Astrocyte (in vitro differentiated cells and primary cell): Measurements from ENCODE around the gene ADAMTS6.

ENCODE experiments used
- EZH2 ChIP-seq: IDR thresholded peaks from 2 replicates; pipeline ENCODE4 v1.6.1; 2012; ENCODE audit warnings: mild to moderate bottlenecking, low read length, inconsistent platforms; ENCODE audit not compliant: insufficient read depth
- TF ChIP-seq, protein P1 (sequence below): IDR thresholded peaks from 2 replicates; pipeline ENCODE4 v1.5.1; 2011; ENCODE audit warnings: low read depth, mild to moderate bottlenecking, inconsistent platforms, low read length, moderate library complexity; ENCODE audit not compliant: insufficient read depth

DNA sequence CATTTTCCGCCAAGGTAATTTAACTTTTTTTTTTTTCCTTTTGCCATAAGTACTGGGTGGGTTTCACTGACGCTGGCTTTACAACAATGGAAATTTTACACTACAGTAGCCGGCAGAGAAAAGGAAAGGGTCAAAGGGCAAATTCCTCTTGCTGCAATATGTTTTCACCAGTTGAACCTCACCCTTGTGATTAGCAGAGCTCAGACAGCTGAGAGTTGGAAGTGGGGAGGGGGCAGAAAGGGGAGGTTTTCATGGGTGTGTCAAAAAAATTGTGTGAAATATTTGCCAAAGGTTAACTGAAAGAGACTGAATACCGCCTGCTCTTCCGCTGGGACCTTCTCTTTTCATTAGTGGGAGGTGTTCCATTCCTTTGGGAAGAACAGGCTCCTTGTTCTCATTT is 296.9 kb downstream of the ADAMTS6 start:
- TF ChIP-seq, protein P1, sequence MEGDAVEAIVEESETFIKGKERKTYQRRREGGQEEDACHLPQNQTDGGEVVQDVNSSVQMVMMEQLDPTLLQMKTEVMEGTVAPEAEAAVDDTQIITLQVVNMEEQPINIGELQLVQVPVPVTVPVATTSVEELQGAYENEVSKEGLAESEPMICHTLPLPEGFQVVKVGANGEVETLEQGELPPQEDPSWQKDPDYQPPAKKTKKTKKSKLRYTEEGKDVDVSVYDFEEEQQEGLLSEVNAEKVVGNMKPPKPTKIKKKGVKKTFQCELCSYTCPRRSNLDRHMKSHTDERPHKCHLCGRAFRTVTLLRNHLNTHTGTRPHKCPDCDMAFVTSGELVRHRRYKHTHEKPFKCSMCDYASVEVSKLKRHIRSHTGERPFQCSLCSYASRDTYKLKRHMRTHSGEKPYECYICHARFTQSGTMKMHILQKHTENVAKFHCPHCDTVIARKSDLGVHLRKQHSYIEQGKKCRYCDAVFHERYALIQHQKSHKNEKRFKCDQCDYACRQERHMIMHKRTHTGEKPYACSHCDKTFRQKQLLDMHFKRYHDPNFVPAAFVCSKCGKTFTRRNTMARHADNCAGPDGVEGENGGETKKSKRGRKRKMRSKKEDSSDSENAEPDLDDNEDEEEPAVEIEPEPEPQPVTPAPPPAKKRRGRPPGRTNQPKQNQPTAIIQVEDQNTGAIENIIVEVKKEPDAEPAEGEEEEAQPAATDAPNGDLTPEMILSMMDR = no peak
- TF ChIP-seq EZH2 = no peak
